NCI-H510A treated with DMSO at 0.1 percent for 48 hours (cell line): ENCODE results near the gene GRK5.
A peak's percentile ranks its signal among the peaks of the same experiment; 100 is the strongest.

Experiments used
- DNase-seq: peaks from one replicate; lab custom pipeline; 2025; lab: John Stamatoyannopoulos, UW

GRK5 gene

DNA sequence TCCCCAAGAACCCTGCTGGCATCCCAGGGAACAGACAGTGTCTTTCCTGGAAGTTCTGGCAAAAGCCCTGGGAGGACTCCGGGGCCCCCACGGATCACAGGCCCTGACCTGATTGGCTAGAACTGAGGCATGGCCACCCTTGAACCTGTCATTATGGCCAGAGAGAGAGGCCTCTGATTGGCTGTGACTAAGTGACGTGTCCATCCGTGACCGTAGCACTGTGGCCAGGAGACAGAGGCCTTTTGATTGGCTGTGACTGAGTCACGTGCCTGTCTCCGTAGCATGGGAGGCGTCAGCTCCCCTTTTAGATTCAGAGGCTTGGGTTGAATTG lies 171.3 kb downstream of the GRK5 start:
- DNase-seq = no peak

DNA sequence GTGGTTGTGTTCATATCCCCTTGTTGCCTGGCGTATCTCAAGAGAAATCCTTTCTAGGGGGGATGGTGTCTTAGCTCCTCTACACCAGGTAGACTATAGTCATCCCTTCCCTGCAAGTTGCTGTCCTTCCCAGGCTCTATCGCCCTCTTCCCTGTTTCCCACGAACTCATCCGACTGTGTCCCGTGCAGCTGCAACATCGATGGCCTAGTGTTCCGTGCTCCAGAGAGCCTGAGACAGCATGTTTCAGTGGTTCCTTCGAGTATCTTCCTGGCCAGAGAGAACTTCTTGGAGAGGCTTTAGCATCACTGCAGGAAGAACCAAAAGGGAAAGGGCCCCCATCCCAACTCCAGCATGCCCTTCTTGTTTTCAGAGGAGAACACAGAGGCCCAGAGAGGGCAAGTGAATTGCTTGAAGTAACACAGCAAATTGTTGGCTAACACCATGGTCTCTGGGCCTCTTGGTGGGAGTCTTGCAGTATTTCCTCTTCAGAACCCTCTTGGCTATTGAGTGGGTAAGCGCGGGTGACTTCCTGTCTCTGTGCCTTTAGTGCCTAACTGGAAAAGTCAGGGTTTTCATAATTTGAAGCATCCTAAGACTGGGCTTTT lies 172.2 kb downstream of the GRK5 start:
- DNase-seq = no peak

DNA sequence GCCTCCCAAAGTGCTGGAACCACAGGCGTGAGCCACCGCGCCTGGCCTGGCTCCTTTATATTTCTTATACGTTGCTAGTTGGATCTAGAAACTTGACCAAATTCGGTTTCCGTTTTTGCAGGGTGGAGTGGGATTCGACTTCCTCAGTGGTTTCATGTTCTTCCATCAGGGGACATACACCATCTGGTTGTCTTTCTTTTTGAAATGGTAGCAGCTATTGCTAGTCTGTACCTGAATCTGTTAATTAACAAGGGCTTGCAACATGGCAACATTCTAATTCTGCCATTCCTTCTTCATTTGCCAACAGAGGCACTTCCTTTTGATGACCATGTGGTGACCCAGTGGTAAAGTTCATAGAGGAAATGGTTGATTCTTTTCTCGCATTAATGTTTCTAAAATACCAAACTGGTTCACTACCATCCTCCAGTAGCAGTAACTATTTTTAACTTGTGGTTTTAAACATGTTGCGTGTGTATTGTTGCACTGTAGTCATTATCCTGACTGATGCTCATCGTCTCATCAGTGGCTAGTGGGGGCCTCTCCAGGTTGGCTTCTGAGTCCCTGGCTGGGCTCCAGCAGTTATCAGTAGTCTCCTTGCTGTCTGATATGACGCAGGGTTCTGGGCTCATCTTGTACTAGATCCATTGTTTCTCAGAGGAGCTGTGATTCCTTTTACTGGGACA lies 175.9 kb downstream of the GRK5 start:
- no peak for DNase-seq

DNA sequence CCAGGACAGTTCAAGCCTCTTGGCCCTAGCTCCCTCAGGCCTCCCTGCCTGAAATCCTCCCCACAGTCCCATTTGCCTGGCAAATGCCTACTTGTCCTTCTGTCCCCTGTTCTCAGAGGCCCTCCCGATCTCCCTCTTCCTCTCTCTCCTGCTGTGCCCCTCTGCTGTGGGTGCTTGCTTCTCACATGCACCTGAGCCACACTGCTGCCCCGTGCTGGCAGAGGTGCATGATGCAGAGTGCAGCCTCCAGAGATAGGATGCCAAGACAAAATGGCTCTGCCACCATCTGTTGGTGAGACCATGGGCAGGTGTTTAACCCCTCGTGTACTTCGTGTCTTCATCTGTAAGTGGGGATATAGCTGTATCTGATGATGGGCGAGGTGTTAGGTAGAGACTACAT lies 176.8 kb downstream of the GRK5 start:
- DNase-seq = no peak

DNA sequence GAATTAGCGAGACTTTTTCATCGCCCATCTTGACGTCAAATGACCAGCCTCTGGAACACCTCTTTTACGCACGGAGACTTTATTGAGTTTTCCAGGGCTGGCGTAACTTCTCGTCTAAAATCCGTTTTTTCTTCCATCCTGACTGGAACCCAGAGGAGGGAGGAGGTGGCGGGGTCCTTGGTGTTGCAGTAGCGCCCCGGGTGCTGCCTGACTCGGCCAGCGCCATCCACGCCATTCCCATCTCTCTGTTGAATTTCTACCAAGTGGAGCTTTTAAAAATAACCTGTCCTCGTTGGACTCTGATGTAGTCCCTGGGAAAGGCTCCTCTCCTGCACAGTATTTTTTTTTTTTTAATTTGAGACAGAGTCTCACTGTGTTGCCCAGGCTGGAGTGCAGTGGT lies 179.3 kb downstream of the GRK5 start:
- DNase-seq = no peak

DNA sequence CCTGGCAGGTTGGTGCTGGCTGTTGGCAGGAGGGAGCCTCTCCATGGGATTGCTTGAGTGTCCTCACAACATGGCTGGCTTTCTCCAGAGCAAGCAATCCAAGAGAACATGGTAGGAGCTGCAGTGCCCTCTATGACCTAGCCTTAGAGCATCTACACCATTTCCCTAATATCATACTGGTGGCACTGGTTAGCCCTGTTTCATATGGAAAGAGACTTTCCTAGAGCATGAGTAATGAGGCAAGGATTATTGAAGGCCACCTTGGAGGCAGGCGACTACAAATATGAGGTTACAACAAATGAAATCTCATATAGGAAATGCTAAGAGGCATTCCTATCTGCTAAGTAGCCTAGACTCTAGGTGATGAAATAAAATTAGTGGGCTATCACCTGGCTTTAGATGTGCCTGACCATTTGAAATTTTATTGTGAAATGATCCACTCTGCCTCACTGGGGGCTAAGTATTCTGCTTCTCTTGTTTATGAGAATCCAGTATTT lies 181.5 kb downstream of the GRK5 start:
- DNase-seq = no peak

DNA sequence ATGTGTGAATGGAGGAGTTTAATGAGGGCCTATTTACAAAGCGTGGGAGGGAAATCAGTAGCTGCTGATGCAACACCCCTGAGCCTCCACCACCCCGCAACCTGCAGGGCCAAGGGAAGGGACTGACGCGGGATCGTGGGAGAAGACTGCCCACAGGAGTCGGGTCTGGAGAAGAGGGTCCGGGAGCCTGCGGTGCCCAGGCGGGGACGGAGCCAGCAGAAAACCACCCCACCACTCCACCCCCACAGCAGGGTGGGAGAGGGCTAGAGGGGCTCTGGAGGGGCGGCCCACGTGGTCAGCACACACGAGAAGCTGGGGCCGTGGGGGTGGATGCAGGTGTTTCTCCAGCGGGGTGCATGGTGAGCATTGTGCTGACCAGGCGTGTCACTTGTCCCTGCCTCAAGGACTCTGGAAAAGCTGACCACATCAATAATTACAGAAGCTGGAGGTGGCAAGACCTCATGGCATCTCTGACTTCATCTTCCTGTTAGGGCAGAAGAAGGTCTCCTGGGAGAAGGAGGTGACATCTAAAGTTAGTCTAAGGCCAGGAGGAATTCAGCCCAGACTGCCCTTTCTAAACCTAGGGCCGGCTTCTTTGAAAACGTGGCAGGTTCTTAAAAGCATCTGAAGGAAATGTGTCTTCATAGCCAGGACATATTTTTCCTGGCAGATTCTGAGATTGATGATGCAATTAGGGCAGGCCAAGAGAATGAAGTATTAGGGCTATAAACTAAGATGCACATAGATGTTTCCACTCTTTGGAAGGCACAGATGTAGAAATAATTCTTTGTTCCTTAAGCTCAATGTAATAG lies 184.3 kb downstream of the GRK5 start:
- no peak for DNase-seq

DNA sequence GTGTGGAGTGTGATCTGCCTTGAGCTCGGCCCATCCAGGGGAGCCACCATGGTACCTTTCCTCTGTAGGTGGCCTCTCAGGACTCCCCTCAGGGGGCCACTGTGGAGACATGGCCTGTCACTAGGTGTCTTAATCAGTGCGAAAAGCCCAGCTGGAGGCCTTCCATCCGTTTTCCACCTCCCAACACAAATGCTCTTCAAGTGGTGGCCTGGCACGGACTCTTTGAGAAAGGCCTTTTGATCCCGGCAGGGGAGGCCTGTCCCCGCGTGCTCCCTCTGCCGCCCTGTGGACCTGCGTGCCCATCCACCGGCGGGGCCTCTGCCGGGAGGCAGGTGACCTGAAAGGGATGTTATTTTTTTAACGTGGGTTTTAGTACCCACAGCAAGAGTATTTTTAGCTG lies 185.6 kb downstream of the GRK5 start:
- DNase-seq = peak; percentile 11

DNA sequence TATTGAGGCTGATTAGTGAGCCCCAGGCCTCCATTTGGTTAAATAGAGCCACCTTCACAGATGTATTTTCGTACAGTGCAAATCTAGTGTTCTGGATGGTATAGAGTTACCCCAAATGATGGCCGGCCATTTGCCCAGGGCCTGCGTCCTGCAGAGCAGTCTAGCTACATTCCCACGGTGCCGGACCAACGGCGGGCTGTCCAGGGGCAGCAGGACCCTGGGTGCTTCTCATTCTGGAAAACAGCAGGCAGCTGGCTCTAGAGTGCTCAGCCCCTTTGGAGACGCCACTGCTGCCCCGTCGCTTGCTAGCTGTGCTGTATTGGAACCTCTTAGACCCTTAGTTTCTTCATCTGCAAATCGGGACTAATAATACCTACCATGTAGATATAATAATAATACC lies 186.1 kb downstream of the GRK5 start:
- DNase-seq = no peak

DNA sequence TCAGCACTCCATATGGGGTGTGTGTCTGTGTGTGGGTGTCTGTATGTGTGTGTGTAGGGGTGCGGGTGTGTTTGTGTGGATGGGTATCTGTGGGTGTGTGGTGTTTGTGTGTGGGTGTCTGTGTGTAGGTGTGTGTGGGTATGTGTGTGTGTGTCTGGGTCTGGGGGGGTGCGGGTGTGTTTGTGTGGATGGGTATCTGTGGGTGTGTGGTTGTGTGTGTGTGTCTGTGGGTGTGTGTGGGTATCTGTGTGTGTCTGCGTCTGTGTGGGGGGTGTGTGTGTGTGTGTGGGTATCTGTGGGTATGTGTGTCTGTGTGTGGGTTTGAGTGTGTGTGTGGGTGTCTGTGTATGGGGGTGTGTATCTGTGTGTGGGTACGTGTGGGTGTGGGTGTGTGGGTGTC lies 186.5 kb downstream of the GRK5 start:
- no peak for DNase-seq

DNA sequence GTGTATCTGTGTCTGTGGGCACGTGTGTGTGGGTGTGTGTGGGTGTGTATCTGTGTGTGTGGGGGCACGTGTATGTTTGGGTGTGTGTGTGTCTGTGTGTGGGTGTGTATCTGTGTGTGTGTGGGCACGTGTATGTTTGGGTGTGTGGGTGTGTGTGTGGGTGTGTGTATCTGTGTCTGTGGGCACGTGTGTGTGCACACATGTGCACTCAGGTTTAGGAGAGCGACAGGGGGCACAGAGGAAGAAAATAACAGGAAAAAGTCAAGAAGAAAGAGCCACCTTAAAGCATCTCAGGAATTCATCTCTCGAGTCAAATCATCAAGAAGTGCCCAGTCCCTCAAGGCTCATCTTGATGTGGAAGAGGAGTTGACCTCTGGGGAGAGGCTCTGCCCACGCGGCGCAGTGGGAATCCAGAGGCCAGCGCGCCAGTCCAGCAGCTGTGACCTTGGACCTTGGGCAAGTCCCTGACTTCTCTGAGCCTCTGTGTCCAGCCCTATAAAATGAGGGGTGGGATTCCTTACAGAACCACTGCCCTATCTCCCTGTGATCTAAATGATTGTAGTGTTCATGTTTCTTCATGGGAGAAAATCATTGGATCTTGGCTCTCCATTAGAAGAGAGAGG lies 187.4 kb downstream of the GRK5 start:
- DNase-seq = no peak

DNA sequence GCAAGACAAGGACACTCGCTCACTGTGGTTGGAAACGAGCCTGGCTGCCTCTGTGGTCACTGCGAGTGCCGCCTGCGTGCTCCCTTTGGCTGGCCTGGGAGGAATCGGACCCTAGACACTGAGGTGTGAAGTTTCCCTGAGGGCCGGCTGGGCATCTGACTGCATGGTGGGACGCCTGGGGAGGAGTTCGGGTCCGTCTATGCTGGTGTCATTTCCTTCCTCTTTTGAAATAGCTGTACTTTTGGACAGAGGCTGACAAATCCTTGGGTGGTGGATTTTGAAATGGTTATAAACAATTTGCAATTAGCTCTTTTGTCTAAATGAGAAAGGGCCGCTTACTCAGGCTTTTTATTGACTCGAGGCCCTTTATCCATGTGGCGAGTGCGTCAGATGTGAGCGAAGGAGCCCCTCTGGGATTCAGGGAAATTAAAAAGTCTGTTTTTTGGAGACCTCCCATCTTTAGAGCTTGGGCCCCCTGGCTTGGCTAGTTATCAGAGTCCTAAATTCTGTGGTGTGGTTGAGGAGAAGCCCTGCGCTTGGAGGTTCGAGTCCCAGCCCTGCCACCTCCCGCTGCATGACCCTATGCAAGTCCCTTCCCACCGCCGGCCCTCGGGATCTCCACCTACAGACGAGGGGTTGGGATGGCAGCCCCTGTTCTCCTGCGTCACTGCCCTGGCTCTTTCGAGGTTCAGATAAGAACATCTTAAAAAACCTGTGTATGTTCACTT lies 188.1 kb downstream of the GRK5 start:
- no peak for DNase-seq

DNA sequence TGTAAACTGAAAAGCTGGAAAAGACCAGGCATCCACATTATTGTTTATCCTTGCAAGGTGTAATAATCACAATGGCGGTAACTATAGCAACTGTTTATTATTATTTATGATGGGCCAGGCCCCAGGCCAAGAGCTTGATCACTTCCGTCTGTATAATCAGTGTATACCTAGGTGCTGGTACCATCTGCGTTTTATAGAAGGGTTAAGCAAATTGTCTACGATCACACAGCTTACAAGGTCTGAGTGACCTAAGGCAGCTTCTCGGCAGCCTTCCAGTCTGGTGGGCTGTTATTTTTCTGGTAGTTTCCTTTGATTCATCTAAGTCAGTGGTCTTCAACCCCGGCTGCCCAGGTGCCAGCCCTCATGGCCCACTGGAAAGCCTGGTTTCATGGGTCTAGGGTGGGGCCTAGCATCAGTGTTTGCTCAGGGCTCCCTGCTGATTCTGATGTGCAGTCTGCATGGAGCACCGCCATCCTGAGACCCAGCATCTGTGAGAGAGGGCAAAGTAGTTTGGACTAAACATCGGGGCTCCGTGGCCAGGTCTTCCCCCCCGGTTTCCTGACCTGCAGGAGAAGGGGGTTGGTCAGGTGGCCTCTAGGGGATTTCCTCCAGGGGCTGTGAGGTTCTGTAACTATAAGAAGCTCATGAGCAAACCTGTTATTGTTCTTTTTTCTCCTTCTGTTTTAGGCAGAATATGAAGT lies 188.8 kb downstream of the GRK5 start:
- DNase-seq = peak; percentile 70

DNA sequence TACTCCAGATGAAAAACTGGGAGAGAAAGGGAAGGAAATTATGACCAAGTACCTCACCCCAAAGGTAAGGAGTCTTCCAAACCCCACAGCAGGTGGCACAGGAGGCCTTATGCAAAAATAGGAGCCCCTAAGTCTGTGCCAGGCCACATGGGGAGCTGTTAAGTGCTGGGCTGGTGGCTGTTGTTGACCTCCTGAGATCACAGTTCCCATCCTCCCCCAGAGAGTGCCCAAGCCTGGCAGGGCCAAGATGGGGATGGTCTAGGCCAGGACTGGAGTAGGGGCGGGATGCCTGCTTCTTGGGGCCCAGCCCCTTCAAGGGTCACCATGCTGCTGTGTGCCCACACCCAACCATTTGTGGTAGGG lies 189.3 kb downstream of the GRK5 start:
- DNase-seq = no peak

DNA sequence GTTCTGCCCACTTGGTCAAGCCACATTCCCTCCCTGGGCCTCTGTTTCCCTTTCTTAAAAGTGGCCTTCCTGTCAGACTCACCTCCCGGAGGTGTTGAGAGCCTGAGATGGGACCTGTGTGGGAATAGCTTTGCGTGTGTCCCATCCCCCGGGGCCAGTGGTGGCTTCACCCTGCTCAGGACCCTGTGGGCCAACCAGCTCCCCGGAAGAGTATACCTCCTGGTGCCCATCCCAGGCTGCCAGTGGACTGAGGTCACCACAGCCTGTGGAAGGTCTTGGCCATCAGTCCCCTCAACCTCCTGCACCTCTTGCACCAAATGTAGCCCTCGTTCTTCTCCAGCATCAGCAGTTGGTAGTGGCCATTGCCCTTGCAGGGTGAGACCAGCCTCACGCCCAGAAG lies 190.0 kb downstream of the GRK5 start:
- DNase-seq = no peak

DNA sequence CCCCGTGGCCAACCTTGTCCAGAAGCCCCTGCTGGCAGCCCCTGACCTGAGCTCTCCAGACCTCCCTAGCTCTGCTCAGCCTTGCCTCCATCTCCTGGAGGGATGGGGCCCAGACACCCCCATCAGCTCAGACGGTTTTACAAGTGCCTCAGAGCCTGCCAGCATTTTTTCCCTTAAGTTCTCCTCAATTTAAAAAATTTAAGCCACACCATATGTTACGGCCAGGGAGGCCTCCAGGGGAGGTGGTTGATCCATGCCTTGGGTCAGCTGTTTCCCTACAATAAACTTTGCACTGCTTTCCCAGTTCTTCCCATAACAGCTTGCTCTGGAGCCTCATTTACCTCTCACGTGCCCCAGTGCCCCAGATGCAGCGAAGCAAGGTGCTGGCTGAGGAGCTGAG lies 191.6 kb downstream of the GRK5 start:
- no peak for DNase-seq

DNA sequence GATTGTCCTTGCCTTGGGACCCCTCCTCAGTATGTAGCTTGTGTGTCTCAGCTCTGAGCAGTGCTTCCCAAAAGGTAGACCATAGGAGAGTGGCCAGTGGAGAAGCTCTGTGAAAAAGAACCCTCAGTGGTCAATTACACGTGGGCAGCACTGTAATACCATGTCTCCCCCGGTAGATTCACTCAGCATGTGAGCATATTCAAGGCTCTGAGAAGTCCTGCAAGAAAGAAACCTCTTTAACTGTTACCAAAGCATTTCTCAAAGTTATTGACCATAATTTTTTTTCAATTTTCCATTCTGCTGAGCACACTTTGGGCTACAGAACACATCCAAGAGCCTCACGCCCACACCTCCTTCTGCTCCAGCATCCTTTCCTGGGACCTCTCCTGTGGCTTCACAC lies 192.1 kb downstream of the GRK5 start:
- DNase-seq = no peak

DNA sequence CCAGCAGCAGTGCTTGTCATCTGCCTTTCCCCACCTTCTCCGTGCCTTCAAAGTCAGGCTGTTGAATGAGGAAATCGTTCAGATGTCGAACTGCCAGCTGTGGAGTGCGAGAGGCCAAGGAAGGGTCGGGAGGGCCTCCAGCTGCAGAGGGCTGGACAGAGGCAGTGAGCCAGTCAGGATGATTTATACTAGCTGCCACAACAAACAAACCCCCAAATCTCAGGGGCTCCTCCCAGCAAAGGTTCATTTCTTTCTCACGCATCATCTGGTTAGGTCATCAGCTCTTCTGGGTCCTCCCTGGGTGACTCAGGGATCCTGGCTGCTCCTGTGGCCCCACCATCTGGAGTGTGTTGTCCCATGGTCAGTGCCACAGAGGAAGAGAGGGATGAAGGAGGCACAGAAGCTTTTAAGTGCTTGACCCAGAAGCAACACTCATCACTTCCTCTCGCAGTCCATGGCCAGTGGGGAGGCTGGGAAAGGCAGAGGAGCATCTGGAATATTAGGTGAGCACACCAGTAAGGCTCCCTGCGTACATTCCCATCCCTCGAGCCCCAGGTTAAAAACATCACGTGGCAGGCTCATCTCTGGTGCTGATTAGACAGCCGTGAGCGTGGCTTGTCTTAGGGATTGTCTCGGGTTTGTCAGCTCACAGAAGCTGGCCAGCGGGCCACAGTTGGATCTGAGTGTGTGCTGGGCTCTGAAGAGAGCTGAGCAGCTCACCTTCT lies 194.5 kb downstream of the GRK5 start:
- no peak for DNase-seq

DNA sequence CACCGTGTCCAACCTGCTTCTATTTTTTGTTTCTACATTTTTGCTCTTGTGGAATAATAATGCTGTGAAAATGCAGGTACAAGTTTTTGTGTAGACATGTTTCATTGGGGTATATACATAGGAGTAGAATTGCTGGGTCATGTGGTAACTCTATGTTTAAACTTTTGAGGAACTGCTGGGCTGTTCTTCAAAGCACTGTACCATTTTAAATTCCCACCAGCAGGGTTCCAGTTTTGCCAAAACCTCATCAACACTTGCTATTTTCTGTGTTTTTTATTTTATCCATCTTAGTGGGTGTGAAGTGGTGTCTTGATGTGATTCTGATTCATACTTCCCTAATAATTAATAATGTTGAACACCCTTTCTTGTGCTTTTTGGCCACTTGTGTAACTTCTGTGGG lies 196.6 kb downstream of the GRK5 start:
- no peak for DNase-seq

DNA sequence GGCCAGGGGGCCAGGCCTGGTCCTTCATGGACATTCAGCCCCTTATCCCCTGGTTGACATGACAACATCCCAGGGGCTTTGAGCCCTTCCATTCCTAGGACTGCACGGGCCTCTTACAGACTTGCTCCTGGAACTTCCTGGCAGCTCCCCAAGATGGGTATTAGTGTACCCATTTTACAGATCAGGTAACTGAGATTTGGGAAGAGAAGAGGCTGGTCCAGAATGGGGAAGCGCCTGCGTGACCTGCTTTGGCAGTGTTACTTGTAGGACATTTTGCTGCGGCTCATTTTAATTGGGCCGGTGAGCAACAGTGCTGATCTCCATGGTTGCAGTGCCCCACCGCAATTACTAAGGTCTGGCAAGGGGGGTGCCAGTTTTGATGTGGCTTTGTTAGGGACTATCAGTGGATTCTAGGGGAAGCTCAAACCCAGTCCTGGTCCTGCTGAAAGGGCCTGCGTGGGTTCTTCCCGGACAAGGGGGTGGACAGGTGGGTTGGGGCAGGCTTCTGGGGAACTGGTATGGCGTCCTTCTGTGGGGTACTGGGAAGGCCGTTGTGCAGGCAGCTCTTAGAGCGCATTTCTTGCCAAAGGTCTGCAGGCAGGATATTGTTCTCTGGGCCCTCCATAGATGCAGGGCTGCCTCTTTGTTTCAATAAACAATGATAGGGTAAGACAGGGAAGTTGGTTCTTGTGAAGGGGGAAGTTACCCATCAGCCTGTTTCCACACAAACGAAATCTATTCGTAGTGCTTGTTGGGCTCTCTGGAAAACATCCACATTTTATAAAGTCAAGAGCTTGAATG lies 197.5 kb downstream of the GRK5 start:
- DNase-seq = no peak
